GM18870 (cell line): Measurements from ENCODE around the gene DBH.

ENCODE experiments used
- ATAC-seq: cut with Tn5 transposase; IDR thresholded peaks from one replicate; pipeline ENCODE4 v1.9.1; 2021; ENCODE audit warnings: moderate library complexity; ENCODE audit not compliant: unreplicated experiment

The DBH gene

DNA sequence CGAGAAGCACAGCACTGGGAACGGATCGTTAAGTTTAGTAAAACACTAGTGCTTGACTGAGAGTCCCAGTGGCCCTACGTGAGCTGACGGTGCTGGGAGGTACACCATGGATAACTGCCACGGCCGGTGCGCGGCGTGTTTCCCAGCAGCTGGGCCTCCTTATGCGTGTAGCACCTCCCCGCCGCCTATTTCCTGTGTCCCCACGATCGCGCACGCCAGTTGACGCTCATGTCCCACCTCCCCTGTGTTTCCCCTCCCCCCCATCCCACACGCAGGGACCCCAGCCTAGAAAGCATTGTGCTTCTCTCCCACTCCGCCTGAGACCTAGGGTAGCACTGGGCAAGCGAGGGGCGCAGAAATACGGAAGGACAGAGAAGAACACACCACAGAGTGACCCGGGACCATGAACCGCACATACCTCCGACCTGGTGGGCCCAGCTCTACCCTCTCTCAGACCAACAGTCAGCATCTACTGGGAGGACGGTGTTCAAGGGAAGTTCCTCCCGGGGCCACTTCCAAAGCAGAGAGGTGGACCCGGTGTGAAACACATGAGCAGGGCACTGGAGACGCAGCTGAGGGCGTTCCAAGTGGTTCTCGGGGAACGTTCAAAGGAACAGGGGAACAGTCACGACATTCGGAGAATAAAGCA lies 45.6 kb downstream of the DBH start:
- no peak for ATAC-seq

DNA sequence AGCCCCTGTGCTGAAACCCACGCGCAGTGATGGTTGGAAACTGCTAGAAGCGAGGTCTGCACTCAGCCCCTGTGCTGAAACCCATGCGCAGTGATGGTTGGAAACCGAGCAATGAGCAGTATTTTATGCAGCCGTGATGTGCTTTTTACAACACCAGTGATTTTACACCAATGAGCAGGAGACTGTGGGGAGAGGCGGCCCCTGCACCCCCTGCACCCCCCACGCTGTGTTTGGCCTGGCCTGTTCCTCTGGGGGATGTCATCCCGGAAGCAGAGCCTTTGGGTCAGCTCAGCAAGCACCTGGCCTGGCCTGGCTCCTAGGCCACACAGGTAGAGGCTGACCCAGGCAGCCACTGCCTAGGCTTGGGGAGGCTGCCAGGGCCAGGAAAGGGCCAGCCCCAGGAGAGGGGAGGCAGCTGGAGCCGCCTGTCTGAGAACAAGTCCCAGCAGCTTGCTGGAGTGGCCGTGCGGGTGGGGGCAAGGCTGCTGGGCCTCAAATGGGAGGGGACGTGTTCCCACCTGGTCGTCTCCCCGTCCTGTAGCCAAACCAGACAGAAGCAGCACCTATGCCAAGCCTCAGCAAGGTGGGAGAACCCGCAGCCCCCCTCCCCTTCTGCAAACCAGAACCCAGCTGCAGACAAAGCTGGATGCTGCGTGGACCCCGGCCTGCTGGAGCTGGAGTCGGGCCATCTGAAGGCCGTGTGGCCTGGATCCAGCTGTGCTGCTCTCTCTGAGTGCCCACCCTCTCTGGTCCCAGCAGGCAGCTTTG lies 46.8 kb downstream of the DBH start:
- no peak for ATAC-seq

DNA sequence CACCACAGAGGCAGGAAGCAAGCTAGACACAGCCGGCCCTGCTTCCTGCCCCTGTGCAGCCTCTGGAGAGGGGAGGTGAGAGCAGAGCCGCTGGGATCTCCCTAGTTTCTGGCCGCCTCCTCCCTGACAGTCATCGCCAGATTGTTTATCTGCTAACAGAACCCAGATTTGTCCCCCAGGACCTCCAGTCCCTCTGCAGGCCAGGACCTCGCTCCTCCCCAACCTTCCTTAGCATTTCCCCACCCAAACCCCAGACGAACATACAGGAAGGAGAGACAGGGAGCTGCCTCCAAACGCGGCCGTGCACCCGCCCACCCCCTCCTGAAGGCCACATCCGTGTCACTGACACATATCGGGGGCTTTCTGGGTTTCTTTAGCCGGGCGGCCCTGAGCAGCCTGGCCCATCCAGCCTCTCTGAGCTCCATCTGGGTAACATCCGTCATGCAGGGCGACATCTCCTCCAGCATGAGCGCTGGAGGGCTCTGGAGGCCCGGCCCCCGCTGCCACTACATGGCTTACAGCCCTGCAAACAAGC lies 47.5 kb downstream of the DBH start:
- no peak for ATAC-seq

DNA sequence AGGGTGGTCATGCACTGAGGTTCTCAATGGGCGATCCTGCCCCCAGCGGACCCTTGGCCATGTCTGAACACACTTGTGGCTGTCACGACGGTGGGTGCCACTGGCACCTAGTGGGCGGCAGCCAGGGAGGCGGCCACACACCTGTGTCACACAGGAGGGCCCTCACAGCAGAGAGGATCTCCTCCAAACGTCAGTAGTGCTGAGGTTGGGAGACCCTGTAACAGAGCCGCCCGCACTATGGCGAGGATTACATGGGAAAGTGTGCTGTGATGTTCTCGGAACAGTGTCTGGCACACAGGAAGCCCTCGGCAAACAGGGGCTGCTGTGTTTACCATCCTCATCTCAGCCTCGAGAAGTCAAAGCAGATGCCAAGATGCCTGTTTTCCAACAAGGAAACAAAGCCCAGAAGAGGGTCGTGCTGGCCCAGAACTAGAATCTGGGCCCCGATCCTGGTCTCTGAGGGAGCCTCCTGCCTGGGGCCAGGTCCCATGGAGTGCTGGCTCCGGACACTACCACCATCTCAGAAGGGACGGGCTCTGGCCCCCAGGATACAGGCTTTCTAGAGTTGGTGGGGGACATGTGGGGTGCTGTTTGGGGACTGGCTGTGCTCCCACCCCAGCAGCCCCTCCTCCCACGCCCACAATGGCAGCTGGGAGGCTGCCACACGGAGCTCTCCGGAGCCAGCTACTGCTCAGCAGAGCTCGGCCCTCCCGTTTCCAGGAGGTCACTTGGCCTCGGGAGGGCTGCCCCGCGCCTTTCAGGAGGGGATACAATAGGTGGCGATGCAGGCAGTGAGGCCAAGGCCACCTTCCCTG lies 48.2 kb downstream of the DBH start:
- no peak for ATAC-seq

DNA sequence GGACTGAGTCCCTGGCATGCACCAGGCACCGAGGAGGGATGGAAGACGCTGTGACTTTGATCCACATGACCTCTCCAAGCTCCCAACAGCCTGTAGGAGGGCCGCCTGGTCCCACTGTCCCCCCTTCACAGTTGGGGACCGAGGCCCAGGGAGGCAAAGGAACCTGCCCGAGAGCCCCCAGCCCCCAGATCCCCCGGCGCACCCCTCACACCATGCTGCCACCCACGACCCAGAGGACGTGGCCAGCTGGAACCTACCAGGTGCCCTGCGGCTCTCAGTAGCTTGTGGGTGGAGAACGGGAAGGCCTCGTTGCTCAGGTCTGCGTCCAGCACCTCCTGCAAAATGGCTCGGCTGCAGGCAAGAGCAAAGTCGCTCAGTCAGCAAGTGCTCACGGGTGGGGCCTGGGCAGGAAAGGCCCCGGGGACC lies 48.8 kb downstream of the DBH start:
- ATAC-seq, result no peak

DNA sequence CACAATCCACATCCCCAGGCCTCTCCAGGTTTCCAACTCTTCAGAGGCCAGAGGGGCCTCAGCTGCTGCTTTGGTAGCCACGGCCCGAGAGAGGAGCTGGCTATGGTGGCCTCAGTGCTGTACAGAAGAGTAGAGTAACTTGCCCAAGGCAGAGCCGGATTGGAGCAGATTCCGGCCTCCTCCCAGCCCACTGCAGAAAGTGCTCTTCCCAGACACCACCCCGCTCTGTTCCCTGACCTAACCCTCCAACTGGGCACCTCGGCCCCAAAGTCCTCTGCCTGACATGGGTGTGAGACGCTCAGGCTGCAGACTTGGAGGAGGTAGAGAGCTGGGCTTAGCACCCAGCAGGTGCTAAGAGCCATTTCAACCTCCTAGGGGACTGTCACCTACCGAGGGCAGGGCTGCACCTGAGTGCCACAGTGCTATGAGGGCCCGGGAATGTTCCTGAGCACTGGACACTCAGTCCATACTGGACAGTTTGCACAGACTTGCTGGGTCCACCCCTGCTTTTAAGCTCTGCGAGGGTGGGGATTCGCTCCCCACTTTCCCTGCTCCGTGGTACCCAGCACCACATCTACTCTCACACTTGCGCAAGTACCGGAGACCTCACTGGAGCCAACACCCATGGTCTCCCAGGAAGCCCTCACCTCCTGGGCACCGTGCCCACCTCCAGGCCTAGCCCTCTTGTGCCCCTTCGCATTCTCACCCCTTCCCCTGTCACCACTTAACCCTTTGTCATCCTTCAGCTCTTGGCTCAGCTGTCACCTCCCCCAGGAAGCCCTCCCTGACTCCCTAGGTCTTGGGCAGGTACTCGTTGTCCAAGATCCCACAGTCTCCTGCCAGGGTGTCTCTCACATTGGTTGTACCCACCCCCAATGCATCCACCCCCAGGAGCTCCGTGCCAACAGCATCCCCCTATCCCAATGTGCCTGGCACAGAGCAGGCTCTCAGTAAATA lies 49.8 kb downstream of the DBH start:
- ATAC-seq, result no peak

DNA sequence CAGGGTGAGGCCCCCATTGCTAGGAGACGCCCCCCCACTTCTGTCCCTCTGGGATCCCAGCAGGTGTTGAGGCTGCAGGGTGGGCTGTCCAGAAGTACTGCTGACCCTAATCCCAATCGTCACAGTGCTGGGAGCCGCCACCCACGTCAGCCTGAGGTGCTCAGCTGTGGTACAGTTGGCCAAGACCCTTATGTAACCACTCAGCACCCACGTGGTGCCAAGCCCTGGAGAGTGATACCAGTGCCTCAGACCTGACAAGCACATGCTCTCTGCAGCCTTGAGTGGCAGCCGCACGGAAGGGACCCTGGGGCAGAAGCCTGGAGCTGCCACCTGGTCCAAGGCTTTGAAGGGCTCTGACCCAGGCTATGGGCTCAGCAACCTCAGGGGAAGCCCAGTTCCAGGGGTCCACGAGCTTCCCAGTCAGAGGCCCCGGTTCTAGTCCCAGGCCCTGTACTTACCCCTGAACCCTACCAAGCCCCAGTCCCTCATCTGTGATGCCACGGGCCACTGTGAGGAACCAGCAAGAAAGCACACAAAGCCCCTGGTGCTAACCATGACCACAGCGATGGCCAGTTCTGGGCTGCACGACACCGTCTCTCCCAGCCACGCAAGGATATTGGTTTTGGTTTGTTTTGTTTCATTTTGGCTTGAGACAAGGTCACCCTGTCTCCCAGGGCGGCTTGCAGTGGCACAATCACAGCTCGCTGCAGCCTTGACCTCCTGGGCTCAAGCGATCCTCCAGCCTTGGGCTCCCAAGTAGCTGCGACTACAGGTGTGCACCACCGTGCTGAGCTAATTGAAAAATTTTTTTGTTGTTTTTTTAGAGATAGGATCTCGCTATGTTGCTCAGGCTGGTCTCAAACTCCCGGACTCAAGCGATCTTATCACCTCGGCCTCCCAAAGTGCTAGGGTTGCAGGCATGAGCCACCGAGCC lies 50.7 kb downstream of the DBH start:
- no peak for ATAC-seq

DNA sequence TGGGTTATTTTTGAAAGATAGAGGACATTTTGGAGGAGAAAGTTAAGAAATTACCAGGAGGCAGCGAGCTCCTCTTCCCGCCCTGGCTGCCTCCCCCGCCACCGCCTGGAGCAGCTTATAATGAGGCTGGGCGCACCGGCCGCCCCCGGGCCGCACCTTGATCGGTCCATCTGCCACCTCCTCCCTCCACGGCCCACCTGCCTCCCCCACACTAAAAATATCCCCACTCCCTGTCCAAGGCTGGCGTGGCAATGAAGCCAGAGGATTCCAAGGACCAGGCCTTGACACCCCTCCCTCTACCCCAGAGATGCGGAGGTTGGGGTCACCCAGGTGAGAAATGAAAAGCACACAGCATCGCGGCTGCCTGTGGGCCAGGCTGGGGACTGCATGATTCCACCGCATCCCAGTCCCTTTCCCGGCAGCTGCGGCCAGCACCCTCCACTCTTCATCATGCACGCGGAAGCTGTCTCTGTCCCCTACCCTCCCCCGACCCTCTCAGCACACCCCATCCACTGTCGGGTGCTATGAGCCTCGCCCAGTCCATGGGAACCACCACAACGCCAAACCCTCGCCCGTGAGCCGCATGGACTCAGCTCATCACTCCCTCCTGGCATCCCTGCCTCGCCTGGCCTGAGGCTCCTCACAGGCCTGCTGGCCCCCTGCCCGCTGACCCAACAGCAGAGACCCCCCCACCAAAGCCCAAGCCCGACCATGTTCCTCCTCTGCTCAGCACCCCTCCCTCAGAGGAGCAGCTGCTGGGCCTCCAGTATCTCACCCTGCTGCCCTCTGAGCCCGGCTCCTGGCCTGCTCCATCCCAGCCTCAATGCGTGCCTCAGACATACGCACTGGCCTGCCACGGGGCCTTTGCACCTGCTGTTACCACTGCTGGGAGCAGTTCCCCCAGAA lies 51.9 kb downstream of the DBH start:
- ATAC-seq, result no peak

DNA sequence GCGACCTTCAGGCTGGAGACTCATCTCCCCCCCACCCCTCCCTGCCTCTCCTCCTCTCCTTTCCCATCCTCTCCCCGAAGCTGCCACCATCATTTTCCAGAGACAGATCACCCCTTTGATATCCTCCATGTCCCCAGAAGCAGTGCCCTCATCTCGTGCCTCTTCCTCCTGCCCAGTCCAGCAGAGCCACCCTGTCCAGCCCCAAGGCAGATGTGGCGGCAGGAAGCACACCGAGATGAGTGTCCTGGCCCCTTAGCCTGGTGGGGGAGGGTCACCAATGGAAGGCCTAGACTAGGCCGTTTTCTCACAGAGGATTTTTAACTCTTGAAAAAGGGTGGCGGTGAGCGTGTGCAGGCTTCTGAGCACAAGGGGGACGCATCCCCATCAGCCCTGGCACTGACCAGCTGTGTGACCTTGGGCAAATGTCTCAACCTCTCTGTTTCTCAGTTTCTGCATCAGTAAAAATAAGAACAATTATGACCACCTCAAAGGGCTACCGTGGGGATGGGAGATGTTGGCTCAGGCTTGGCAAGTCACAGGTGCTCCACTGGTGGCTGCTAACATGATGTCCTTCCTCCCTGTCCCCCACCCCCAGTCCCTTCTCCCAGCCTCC lies 53.1 kb downstream of the DBH start:
- no peak for ATAC-seq

DNA sequence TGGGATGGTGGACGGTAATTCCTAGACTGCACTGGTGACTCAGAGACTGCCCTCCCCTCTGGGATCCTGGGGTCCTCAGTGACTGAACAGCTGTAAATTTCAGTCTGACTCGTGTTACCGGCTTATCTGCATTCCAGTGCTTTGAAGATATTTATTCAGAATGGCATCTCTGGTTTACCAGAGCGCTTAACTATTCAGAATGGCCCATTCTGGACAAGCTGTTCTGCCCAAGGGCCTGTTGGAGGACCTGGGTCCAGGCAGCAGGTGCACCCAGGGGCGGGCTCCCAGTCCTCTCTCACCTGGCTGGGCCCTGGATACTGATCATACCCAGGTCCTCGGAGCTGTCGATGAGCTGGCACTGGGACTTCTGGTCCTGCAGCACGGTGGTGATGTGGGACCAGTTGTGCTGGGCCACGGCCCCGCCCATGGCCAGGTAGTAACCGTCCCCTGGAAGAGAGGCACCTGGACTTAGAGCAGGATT lies 54.0 kb downstream of the DBH start:
- ATAC-seq, result no peak

DNA sequence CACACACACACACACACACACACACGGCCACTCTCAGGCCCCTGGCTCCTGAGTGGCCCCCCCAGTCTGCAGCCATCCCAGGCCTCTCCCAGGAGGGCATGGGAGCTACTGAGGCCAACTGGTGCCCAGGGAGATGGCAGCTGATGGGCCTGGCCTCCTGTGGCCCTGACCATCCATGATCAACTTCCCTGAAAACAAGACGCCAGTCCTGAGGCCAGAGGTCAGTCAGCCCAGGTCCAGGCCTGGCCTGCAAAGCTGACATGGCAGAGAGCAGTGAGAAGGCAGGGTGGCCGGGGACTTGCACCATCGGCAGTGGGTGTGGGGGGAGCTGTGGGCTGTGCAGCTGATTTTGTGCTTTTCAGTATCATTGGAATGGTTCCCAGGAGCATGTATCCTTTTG lies 55.0 kb downstream of the DBH start:
- ATAC-seq, result no peak

DNA sequence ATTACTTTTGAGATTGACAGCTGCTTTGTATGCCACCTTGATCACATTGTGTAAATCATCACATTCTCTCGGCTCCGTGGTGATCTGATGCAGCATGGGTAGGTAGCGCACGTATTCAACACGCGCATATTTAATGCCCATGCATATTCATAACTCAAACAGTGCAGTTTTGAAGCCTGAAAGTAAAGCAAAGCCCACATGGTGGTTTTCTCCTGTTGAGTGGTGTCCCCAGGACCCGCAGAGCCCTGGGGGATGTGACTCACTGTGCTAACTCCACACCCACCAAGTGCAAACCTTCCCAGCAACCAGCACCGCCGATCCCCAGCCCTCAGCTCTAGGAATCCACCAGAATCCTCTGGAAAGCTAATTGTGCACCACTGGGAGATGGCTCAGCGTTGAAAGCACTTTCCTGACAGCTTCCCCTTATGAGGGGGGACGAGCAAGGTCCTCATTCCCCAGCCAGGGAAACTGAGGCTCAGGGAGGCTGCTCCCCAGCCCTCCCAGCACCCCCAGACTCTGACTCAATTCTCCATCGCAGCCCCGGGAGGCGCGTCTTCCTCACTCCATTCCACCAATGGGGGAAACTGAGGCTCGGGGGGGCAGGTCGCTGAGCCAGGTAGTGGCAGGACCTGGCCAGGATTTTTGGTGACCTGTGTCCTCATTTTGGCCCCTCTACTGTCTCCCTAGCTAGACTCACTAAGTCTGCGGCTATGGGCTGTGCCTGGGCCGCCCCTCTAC lies 55.6 kb downstream of the DBH start:
- ATAC-seq, result no peak

DNA sequence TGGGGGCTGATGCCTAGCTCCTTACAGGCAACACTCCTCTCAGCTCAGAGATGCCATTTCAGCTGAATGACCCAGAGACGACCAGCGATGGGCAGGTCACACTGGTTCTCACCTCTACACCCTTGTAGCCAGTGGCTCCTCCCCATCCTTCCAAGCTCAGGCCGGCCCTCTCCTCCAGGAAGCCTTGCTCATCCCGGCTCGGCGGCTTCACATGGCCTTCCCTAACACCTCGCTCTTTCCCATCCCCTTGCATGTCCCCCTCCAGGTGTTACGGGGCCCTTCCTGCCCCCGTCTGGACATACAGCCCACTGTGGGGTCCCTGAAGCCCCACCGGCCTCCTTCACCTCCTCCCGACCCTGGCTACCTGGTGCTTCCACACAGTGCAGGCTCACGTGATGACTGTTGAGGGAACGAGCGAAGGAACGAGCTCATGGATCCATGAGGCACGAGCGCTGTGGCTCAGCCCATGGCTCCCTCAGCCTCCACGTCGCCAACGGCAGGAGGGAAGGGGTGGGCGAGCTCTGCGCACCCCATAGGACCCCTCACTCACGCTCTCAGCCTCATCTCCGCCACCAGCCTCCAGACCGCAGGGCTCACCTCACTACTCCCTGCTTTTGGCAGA lies 56.3 kb downstream of the DBH start:
- no peak for ATAC-seq

DNA sequence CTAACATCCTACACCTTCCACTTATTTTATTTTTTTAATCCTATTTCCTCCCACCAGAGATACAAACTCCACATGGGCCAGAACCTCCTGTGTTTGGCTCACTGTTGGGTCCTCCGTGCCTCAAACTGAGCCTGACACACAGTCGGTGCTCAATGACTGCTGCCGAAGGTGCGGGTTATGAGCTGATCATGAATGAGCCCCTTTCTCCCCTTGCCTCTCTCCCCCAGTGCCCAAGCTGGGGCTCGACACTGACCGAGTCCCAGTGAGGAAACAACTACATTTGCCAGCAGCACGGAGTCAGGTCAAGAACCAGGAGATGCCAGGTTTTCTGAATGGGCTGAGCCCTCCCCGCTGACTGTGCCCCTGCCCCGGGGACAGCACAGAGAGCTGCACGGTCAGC lies 57.0 kb downstream of the DBH start:
- no peak for ATAC-seq

DNA sequence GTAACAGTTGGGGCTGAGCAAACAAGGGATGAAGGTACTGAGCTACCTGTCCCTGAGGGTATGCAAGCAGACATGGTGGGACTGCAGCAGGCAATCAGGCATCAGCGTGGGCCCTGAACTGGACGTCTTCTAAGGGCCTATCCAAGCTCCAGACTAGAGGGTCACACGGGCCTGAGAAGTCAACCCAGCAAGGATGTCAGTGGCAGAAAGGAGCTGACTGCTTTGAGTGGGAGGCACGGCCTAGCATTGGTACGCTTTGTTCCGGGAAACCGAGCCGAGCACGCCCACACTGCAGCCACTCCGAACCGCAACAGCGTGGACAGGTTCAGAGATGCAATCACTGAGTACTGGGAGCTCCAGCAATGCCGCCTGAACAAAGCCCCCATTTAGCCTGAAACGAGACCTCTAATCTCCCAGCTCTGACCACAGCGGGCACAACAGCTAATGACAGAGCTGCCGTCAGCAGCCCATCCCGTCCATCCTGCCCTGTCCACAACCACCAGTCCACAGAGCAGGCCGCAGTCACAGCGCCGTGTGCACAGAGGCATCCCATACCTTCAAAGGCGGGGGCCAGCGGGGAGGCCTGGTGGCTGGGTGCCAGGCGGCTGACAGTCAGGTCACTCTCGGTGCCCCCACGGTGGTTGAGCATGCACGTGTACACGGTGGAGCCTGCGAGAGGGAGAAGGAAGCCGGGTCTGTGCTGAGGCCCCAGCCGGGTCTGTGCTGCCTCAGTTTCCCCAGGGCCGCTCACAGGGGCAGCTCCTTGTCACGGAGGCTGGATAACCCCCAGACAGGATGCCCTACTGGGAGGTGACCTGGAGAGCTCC lies 57.8 kb downstream of the DBH start:
- no peak for ATAC-seq

DNA sequence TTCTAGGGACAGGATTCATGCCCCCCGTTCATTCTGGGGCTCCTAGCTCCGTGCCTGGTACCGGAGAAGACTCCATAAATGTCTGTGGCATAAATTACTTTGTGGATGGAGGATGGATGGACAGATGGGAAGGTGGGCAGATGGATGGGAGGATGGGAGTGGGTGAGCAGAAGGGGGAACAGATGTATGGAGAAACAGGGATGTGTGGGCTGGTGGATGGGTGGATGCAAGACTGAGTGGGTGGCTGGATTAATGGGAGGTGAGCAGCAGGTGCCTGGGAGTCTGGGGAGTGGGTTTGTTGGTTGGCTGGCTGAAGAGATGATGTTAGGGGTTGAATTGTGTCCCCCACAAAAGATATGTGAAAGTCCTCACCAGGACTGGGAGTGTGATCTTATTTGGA lies 58.5 kb downstream of the DBH start:
- ATAC-seq, result no peak
